PC-9 (cell line): ENCODE measurements around the gene CASKIN1. TPM values are rescaled to one million over a fixed set of nuclear protein-coding genes. Genes with fewer than 3 reads are reported as not detected.

Source experiments
- BruUV-seq: library from RNA; stranded (reverse); fragments of 400-500 nt; replicated peaks from 2 replicates; lab custom pipeline; 2021; lab: Mats Ljungman, UMichigan
- CTCF ChIA-PET: fragments of 300-600 bp; sonication (Branson Sonifier 250); formaldehyde crosslinking; loops from one replicate; lab custom pipeline; 2022; ENCODE audit warnings: antibody characterized with exemption; lab: Charles Lee
- POLR2A ChIA-PET: fragments of 300-600 bp; sonication (Branson Sonifier 250); formaldehyde crosslinking; loops from one replicate; lab custom pipeline; 2022; ENCODE audit warnings: antibody characterized with exemption; ENCODE audit not compliant: unreplicated experiment; lab: Charles Lee
- DNase-seq, 2 experiments: peaks; one replicate each; pipeline versions ENCODE4 v3.0.0 to v3.0.0-alpha.2; 2015 to 2022; ENCODE audit warnings: mixed read lengths in 1 of 2
- H2AFZ ChIP-seq: fragments of 200-600 bp; sonication (generic); 2 replicates; pipeline ENCODE4 v1.8.1; 2017; ENCODE audit warnings: antibody characterized with exemption
- H3F3A ChIP-seq: fragments of 200-600 bp; sonication (generic); 2 replicates; pipeline ENCODE4 v1.8.1; 2017; ENCODE audit warnings: antibody characterized with exemption, mild to moderate bottlenecking, low read depth; ENCODE audit not compliant: insufficient read depth
- H3K27ac ChIP-seq: fragments of 200-600 bp; sonication (generic); 2 replicates; pipeline ENCODE4 v1.6.1; 2016; ENCODE audit warnings: mixed run types
- H3K27me3 ChIP-seq: fragments of 200-600 bp; sonication (generic); 2 replicates; pipeline ENCODE4 v1.6.1; 2016; ENCODE audit warnings: low read depth, mixed run types; ENCODE audit not compliant: insufficient read depth
- H3K36me3 ChIP-seq: fragments of 200-600 bp; sonication (generic); 2 replicates; pipeline ENCODE4 v1.6.1; 2016; ENCODE audit warnings: low read depth, mixed run types
- H3K4me1 ChIP-seq: fragments of 200-600 bp; sonication (generic); replicated peaks from 2 replicates; pipeline ENCODE4 v1.6.1; 2016; ENCODE audit warnings: mixed run types; ENCODE audit not compliant: insufficient read depth
- H3K4me2 ChIP-seq: fragments of 200-600 bp; sonication (generic); 2 replicates; pipeline ENCODE4 v1.6.1; 2017; ENCODE audit warnings: mixed run types
- H3K4me3 ChIP-seq: fragments of 200-600 bp; sonication (generic); 2 replicates; pipeline ENCODE4 v1.6.1; 2016; ENCODE audit warnings: mixed run types
- H3K79me2 ChIP-seq: fragments of 200-600 bp; sonication (generic); 2 replicates; pipeline ENCODE4 v1.6.1; 2017; ENCODE audit warnings: low read depth, mixed run types
- H3K9me2 ChIP-seq: fragments of 200-600 bp; sonication (generic); 2 replicates; pipeline ENCODE4 v1.8.1; 2017; ENCODE audit warnings: mild to moderate bottlenecking; ENCODE audit not compliant: insufficient read depth
- H3K9me3 ChIP-seq: fragments of 200-600 bp; sonication (generic); 2 replicates; pipeline ENCODE4 v1.8.1; 2016; ENCODE audit warnings: low read depth; ENCODE audit not compliant: insufficient read depth
- H4K20me1 ChIP-seq: fragments of 200-600 bp; sonication (generic); 2 replicates; pipeline ENCODE4 v1.8.1; 2017; ENCODE audit not compliant: insufficient read depth
- EZH2 ChIP-seq: fragments of 200-600 bp; sonication (generic); IDR thresholded peaks from 2 replicates; pipeline ENCODE4 v1.8.0; 2017; ENCODE audit warnings: antibody characterized with exemption, low read depth
- intact Hi-C: fragments of 100-400 bp; cut with micrococcal nuclease; formaldehyde crosslinking; loops from one replicate; pipeline ENCODE4 v1.10.0; 2022; ENCODE audit not compliant: unreplicated experiment
- total RNA-seq: library from RNA; stranded (reverse); gene quantifications from 2 replicates; pipeline ENCODE4 v1.2.3, GENCODE V29; 2021
- TF ChIP-seq, protein P1 (sequence below): fragments of 200-600 bp; sonication (generic); conservative IDR thresholded peaks from 2 replicates; pipeline ENCODE4 v1.6.1; 2017; ENCODE audit warnings: mixed run types, antibody characterized with exemption, mild to moderate bottlenecking, moderate library complexity

The CASKIN1 gene
- total RNA-seq, 1 experiment from 2014 or later, result 2.1 TPM

- Histone ChIP-seq H3K4me2 (no peak overlapping the region), H3K9me2 (no peaks in the 10 kb centered on the region), H4K20me1 (peaks cover 19% of the 10 kb centered on the region), H3K27me3 (no peaks in the 10 kb centered on the region), H3K4me1 (no peaks in the 10 kb centered on the region), H3F3A (peaks cover 17% of the 10 kb centered on the region; the same call in 1 of the 2 replicates), H3K27ac (no peak overlapping the region), H2AFZ (no peak overlapping the region), H3K36me3 (no peaks in the 10 kb centered on the region), H3K9me3 (no peaks in the 10 kb centered on the region), H3K79me2 (no peaks in the 10 kb centered on the region), H3K4me3 (no peak overlapping the region)
- no peak for TF ChIP-seq EZH2
- TF ChIP-seq, protein P1, sequence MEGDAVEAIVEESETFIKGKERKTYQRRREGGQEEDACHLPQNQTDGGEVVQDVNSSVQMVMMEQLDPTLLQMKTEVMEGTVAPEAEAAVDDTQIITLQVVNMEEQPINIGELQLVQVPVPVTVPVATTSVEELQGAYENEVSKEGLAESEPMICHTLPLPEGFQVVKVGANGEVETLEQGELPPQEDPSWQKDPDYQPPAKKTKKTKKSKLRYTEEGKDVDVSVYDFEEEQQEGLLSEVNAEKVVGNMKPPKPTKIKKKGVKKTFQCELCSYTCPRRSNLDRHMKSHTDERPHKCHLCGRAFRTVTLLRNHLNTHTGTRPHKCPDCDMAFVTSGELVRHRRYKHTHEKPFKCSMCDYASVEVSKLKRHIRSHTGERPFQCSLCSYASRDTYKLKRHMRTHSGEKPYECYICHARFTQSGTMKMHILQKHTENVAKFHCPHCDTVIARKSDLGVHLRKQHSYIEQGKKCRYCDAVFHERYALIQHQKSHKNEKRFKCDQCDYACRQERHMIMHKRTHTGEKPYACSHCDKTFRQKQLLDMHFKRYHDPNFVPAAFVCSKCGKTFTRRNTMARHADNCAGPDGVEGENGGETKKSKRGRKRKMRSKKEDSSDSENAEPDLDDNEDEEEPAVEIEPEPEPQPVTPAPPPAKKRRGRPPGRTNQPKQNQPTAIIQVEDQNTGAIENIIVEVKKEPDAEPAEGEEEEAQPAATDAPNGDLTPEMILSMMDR, result no peak
- intact Hi-C loops, result no loop called here
- BruUV-seq, result no TSS peak
- POLR2A ChIA-PET, result no interaction called here
- CTCF ChIA-PET, result no interaction called here
- DNase-seq, result no peak
Observed at GRCh38 chr16:2234813-2235170, 38.4 kb upstream of the CASKIN1 start.

GRCh38 chr16:2233872-2234812 is 37.7 kb upstream of the CASKIN1 start:
- Histone ChIP-seq H4K20me1 (peaks cover 16% of the 10 kb centered on the region), H3K4me3 (no peak overlapping the region), H3K9me3 (no peaks in the 10 kb centered on the region), H3K4me2 (no peak overlapping the region), H3K27ac (no peak overlapping the region), H3F3A (peaks cover 11% of the 10 kb centered on the region; the same call in 1 of the 2 replicates), H3K79me2 (no peaks in the 10 kb centered on the region), H3K4me1 (no peaks in the 10 kb centered on the region), H3K9me2 (no peaks in the 10 kb centered on the region), H2AFZ (no peak overlapping the region), H3K36me3 (no peaks in the 10 kb centered on the region), H3K27me3 (no peaks in the 10 kb centered on the region)
- no TSS peak for BruUV-seq
- TF ChIP-seq, protein P1, result no peak
- no peak for TF ChIP-seq EZH2
- POLR2A ChIA-PET, result no interaction called here
- CTCF ChIA-PET, result no interaction called here
- no peak for DNase-seq
- intact Hi-C loops, result no loop called here

GRCh38 chr16:2233046-2233775 is 36.8 kb upstream of the CASKIN1 start:
- H3F3A ChIP-seq, result 0 out of 2 replicates have a peak, but pooled peaks cover 7% of the 10 kb centered on the region
- no peak overlapping the region for H2AFZ ChIP-seq
- no peaks in the 10 kb centered on the region for H3K4me1 ChIP-seq
- H3K9me3 ChIP-seq, result no peaks in the 10 kb centered on the region
- ChIA-PET CTCF (interaction anchor here (0.5 kb wide), 1 partner anchor 48 kb away, joined by 3 read pairs; no protein-coding TSS in a partner anchor), POLR2A (interaction anchor here (0.7 kb wide), 1 partner anchor 26 kb away, joined by 6 read pairs; no protein-coding TSS in a partner anchor)
- peaks cover 21% of the 10 kb centered on the region for H4K20me1 ChIP-seq
- no TSS peak for BruUV-seq
- no peak for TF ChIP-seq EZH2
- TF ChIP-seq, protein P1, result no peak
- peaks cover 5% of the 10 kb centered on the region; the same call in 1 of the 2 replicates for H3K79me2 ChIP-seq
- intact Hi-C loops, result no loop called here
- H3K4me2 ChIP-seq, result no peak overlapping the region
- H3K27ac ChIP-seq, result no peak overlapping the region
- H3K9me2 ChIP-seq, result no peaks in the 10 kb centered on the region
- no peaks in the 10 kb centered on the region for H3K36me3 ChIP-seq
- no peak for DNase-seq
- H3K4me3 ChIP-seq, result no peak overlapping the region
- H3K27me3 ChIP-seq, result no peaks in the 10 kb centered on the region
